ENCODE results near the gene PARD6B.

PARD6B gene

DNA sequence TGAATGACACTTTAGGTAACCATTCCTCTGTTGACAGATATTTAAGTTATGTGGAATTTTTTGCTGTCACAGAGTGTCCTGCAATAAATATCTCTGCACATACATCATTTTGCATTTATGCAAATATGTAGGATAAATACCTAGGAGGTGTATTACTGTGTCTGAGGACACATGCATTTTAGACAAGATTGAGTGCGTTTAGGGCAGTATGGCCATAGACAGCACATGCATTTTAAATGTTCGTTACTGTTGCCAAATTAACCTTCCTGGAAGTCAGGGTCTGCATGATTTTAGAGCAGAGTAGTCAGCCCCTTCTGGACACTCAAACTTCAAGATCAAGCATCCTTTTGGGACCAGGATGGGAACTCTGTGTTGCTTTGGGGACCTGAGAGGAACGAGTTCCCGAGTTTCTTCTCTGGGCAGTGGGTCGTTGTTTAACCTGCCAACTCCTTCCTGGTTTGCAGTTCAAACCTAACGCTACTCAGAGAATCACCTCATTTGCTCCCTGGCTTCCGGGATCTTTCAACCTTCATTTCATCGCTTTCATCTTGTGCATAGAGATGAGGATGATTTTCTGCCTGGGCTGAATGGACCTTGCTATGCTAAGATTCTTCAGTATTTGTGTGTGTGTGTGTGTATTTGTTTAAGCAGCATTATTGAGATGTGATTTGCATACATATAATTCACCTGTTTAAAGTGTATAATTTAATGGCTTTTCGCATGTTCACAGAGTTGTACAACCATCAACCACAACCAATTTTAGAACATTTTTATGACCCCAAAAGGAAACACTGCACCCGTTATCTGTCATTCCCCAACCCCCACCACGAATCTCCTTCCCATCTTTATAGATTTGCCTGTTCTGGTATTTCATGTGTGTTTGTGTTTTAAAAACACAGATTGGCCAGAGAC lies 73.3 kb downstream of the PARD6B start:
- no peak for DNase-seq

DNA sequence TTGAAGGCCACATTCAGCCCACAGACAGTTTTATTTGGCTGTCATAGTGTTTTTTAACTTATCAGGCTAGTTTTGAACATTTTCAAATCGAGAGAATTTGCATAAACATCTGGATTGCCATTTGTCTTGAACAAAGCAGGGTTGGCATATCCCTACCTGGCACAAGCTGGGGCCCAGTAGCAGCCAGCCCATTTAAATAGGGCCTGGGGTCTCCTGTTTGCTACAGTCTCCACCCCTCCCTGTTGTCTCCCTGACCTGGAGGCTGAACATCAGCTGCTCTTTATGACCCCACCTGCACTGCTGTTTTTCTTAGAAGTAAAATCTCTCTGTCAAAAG lies 73.9 kb downstream of the PARD6B start:
- DNase-seq: no peak

DNA sequence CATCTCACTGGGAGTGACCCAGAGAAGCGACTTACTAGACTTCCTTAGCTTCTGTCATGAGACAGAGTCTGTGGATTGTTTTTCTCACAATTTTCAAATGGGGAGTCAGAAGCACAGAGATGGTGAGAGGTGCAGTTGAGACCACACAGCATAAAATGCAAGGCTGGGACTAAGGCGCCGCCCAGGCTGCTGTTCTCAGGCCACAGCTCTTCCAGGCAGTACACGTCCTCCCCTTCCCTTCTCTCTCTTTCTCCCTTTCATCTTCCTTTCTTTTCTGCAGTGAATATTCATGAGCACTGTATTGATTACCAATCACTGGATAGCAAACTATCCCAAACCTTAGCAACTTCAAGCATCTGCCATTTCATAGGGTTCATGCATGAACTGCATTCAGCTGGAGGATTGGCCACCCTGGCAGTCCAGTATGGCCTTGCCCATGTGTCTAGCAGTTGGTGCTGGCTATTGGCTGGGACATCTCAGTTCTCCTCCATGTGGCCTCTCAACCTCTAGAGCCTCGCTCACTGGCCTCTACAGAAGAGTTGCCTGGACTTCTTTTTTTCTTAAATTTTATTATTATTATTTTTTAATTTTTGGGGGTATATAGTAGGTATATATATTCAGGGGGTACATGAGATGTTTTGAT lies 74.9 kb downstream of the PARD6B start:
- no peak for DNase-seq
